IMR-90 (cell line): ENCODE results near the gene CORO1C. TPM values are rescaled to one million over a fixed set of nuclear protein-coding genes. Genes with fewer than 3 reads are reported as not detected.
A peak's percentile ranks its signal among the peaks of the same experiment; 100 is the strongest.

ENCODE experiments used
- ATAC-seq: fragments of 200-7000 bp; cut with Tn5 transposase; 2 replicates; pipeline ENCODE4 v1.9.1; 2020; ENCODE audit warnings: low read depth, mild to moderate bottlenecking, moderate library complexity
- BruUV-seq: library from RNA; stranded (reverse); fragments of 400-500 nt; replicated peaks from 2 replicates; lab custom pipeline; 2021; lab: Mats Ljungman, UMichigan
- CTCF ChIA-PET: fragments of 300-600 bp; formaldehyde crosslinking; extraction: SDS; loops from one replicate; lab custom pipeline; 2021; ENCODE audit warnings: antibody characterized with exemption; lab: Yijun Ruan, JAX
- POLR2A ChIA-PET: fragments of 300-600 bp; sonication (Branson Sonifier 250); formaldehyde crosslinking; loops from one replicate; lab custom pipeline; 2022; ENCODE audit warnings: antibody characterized with exemption; ENCODE audit not compliant: unreplicated experiment; lab: Charles Lee
- DNase-seq: peaks from one replicate; pipeline ENCODE4 v3.0.0; 2013
- H2AFZ ChIP-seq: replicated peaks from 2 replicates; pipeline ENCODE3; 2013; ENCODE audit warnings: low read length, mild to moderate bottlenecking; ENCODE audit not compliant: poor library complexity
- H2AK5ac ChIP-seq: 2 replicates; pipeline ENCODE4 v1.6.1; 2013; ENCODE audit warnings: low read depth, low read length, inconsistent platforms
- H2AK9ac ChIP-seq: replicated peaks from 2 replicates; pipeline ENCODE3; 2013; ENCODE audit warnings: mild to moderate bottlenecking, low read depth, low read length, moderate library complexity; ENCODE audit not compliant: poor library complexity
- H2BK120ac ChIP-seq: 2 replicates; pipeline ENCODE4 v1.6.1; 2013; ENCODE audit warnings: low read depth, low read length, inconsistent platforms
- H2BK15ac ChIP-seq: 3 replicates; pipeline ENCODE4 v1.6.1; 2013; ENCODE audit warnings: low read depth, low read length, inconsistent platforms
- H2BK20ac ChIP-seq: 2 replicates; pipeline ENCODE4 v1.6.1; 2013; ENCODE audit warnings: low read depth, mild to moderate bottlenecking, inconsistent platforms, low read length, moderate library complexity
- H2BK5ac ChIP-seq: 2 replicates; pipeline ENCODE4 v1.6.1; 2013; ENCODE audit warnings: mild to moderate bottlenecking, low read depth, low read length, inconsistent platforms; ENCODE audit not compliant: poor library complexity, severe bottlenecking
- H3K14ac ChIP-seq: replicated peaks from 2 replicates; pipeline ENCODE4 v1.6.1; 2013; ENCODE audit warnings: low read depth, low read length, inconsistent platforms
- H3K18ac ChIP-seq: 2 replicates; pipeline ENCODE4 v1.6.1; 2013; ENCODE audit warnings: low read depth, low read length, control low read depth
- H3K23ac ChIP-seq: 2 replicates; pipeline ENCODE4 v1.6.1; 2013; ENCODE audit warnings: low read depth, low read length, inconsistent platforms
- H3K27ac ChIP-seq: 2 replicates; pipeline ENCODE4 v1.5.1; 2013; ENCODE audit warnings: mild to moderate bottlenecking, control low read depth, low read length; ENCODE audit not compliant: insufficient read depth
- H3K27me3 ChIP-seq: 2 replicates; pipeline ENCODE4 v1.6.1; 2013; ENCODE audit warnings: low read length; ENCODE audit not compliant: control insufficient read depth, insufficient read depth
- H3K36me3 ChIP-seq: 2 replicates; pipeline ENCODE4 v1.6.1; 2013; ENCODE audit warnings: low read length, mixed read lengths; ENCODE audit not compliant: control insufficient read depth, insufficient read depth
- H3K4ac ChIP-seq: 2 replicates; pipeline ENCODE4 v1.6.1; 2013; ENCODE audit warnings: low read depth, low read length, inconsistent platforms
- H3K4me1 ChIP-seq: 2 replicates; pipeline ENCODE4 v1.6.1; 2013; ENCODE audit warnings: low read length, mixed read lengths; ENCODE audit not compliant: control insufficient read depth, insufficient read depth
- H3K4me2 ChIP-seq: 2 replicates; pipeline ENCODE4 v1.6.1; 2013; ENCODE audit warnings: low read depth, mild to moderate bottlenecking, control low read depth, low read length, moderate library complexity
- H3K4me3 ChIP-seq: 2 replicates; pipeline ENCODE4 v1.5.1; 2013; ENCODE audit warnings: low read depth, mild to moderate bottlenecking, control low read depth, low read length, moderate library complexity; ENCODE audit not compliant: insufficient read depth
- H3K56ac ChIP-seq: 2 replicates; pipeline ENCODE4 v1.6.1; 2013; ENCODE audit warnings: low read length, inconsistent platforms; ENCODE audit not compliant: insufficient read depth; ENCODE audit errors: extremely low read depth
- H3K79me1 ChIP-seq, 2 experiments: 2 replicates each; pipeline ENCODE4 v1.6.1; 2013; ENCODE audit warnings: low read length in 2 of 2, inconsistent platforms in 1 of 2, low read depth in 1 of 2
- H3K9ac ChIP-seq: 2 replicates; pipeline ENCODE4 v1.6.1; 2013; ENCODE audit warnings: low read depth, low read length, control low read depth
- H3K9me1 ChIP-seq: 2 replicates; pipeline ENCODE4 v1.6.1; 2013; ENCODE audit warnings: low read length, inconsistent platforms; ENCODE audit not compliant: insufficient read depth
- H3K9me3 ChIP-seq: 2 replicates; pipeline ENCODE4 v1.6.1; 2013; ENCODE audit warnings: low read length; ENCODE audit not compliant: control insufficient read depth, insufficient read depth
- H4K20me1 ChIP-seq: 2 replicates; pipeline ENCODE4 v1.6.1; 2013; ENCODE audit warnings: low read length, inconsistent platforms; ENCODE audit not compliant: insufficient read depth
- H4K5ac ChIP-seq: 2 replicates; pipeline ENCODE4 v1.6.1; 2013; ENCODE audit warnings: mild to moderate bottlenecking, low read depth, low read length, control low read depth
- H4K8ac ChIP-seq, 2 experiments: 2 replicates each; pipeline ENCODE4 v1.6.1; 2013; ENCODE audit warnings: low read depth in 2 of 2, low read length in 2 of 2, control low read depth in 1 of 2, inconsistent platforms in 1 of 2
- H4K91ac ChIP-seq: 2 replicates; pipeline ENCODE4 v1.6.1; 2013; ENCODE audit warnings: low read depth, low read length, inconsistent platforms; ENCODE audit not compliant: insufficient read depth
- BHLHE40 ChIP-seq: fragments of 150-350 bp; IDR thresholded peaks from 2 replicates; pipeline ENCODE4 v1.6.1; 2016; ENCODE audit warnings: mild to moderate bottlenecking, low read depth, low read length
- WGBS, 2 experiments: methylation state at CpG; one replicate each; pipeline versions ENCODE4 v1.1.5 to v1.1.7; 2013; ENCODE audit warnings: missing lambda C conversion rate in 2 of 2; ENCODE audit not compliant: insufficient read length in 1 of 2; ENCODE audit errors: extremely low coverage in 2 of 2; 5-methylcytosine and 5-hydroxymethylcytosine counted together
- dilution Hi-C: fragments of 300-500 bp; cut with HindIII; formaldehyde crosslinking; loops from one replicate; pipeline ENCODE4 v1.14.3; 2018; ENCODE audit warnings: low sequenced_read_pairs; ENCODE audit not compliant: unreplicated experiment
- in situ Hi-C: fragments of 300-500 bp; cut with MboI; formaldehyde crosslinking; loops from 3 replicates; pipeline ENCODE4 v1.14.3; 2019; ENCODE audit warnings: low sequenced_read_pairs, inconsistent platforms, mixed read lengths
- intact Hi-C: fragments of 100-400 bp; cut with micrococcal nuclease; formaldehyde crosslinking; loops from 2 replicates; pipeline ENCODE4 v1.10.0; 2022
- polyA plus RNA-seq, 3 experiments: library from polyadenylated mRNA; depleted of rRNA; stranded (reverse); fragments of >200 nt; gene quantifications; 2 replicates each; pipeline ENCODE4 v1.2.3, GENCODE V29; 2012; ENCODE audit warnings: low replicate concordance in 1 of 3
- total RNA-seq: library from RNA; depleted of rRNA; stranded (reverse); fragments of >200 nt; gene quantifications from 2 replicates; pipeline ENCODE4 v1.2.3, GENCODE V29; 2012
- TF ChIP-seq, protein P1 (sequence below): fragments of 150-350 bp; IDR thresholded peaks from 2 replicates; pipeline ENCODE4 v1.6.1; 2017; ENCODE audit warnings: mild to moderate bottlenecking, antibody characterized with exemption, low read length, low read depth

Gene CORO1C
- total and polyA plus RNA-seq, 2 of the 4 experiments (the other 2 are of a cell fraction): 675 to 1,100 TPM

DNA sequence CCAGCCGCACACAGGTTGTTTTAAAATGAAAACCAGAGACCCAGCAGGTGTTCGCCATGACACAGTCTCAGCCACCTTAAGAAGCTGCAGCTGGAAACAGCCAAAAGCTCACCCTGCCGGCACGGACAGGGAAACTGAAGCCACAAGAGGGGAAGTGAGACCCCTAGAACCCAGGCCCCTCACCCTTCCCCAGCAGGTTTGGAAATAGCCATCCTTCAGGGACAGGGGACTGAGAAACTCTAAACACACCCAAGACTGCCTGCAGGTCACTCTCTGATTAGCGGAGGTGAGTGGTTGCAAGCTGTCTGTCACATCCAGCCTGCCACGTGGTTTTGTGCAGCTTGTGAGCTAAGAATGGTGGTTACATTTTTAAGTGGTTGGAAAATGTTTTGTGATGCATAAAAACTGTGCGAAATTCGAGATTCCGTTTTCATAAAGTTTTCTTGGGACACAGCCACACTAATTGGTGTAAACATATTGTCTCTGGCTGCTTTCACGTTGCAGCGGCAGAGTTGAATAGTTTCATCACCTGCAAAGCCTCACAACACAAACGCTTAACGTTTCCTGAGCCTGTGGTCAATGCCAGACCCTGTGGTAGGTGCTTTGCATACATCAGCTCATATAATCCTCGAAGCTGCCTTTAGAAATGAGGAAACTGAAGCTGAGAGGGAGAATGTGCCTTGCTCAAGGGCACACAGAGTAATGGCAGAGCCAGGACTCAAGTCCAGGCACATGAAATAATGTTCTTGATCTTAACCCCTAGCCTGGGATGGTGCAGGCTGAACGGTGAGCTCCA is 95.9 kb downstream of the CORO1C start:
- H3K18ac ChIP-seq: no peak overlapping the region
- H4K8ac ChIP-seq: no peak overlapping the region
- peaks cover 7% of the 10 kb centered on the region for H3K9me1 ChIP-seq
- DNase-seq (peak; percentile 41), ATAC-seq (peak; percentile 3)
- H2BK120ac ChIP-seq: no peak overlapping the region
- dilution Hi-C loops: no loop called here
- no peak overlapping the region for H2BK20ac ChIP-seq
- CTCF ChIA-PET: interaction anchor here (0.6 to 1.1 kb wide), 3 partner anchors 17 to 502 kb away, joined by 3 to 5 read pairs (median 3); no protein-coding TSS in a partner anchor
- peak overlapping the region; percentile 66 for H2AK9ac ChIP-seq
- H3K4me2 ChIP-seq: no peak overlapping the region
- H3K23ac ChIP-seq: 0 out of 2 replicates have a peak overlapping the region, but pooled peaks have one; percentile 62
- no peak for TF ChIP-seq BHLHE40
- TF ChIP-seq, protein P1, sequence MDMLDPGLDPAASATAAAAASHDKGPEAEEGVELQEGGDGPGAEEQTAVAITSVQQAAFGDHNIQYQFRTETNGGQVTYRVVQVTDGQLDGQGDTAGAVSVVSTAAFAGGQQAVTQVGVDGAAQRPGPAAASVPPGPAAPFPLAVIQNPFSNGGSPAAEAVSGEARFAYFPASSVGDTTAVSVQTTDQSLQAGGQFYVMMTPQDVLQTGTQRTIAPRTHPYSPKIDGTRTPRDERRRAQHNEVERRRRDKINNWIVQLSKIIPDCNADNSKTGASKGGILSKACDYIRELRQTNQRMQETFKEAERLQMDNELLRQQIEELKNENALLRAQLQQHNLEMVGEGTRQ: 0 out of 2 replicates have a peak, but pooled peaks have one; percentile 13
- H2AK5ac ChIP-seq: no peak overlapping the region; the same call in 1 of the 2 replicates
- intact Hi-C loops: no loop called here
- no peaks in the 10 kb centered on the region for H3K36me3 ChIP-seq
- H2BK15ac ChIP-seq: no peak overlapping the region
- POLR2A ChIA-PET: no interaction called here
- no peaks in the 10 kb centered on the region for H3K9me3 ChIP-seq
- no peaks in the 10 kb centered on the region for H3K27me3 ChIP-seq
- peaks cover 17% of the 10 kb centered on the region for H4K20me1 ChIP-seq
- no TSS peak for BruUV-seq
- in situ Hi-C loops: loop anchor here (25.0 kb wide), 1 partner anchor 452 kb away; the partner anchor contains the start of genes ALKBH2 and UNG
- no peak overlapping the region for H3K9ac ChIP-seq
- 38% methylated on average over 4 of the region's 15 CpGs; no CpG with 5 or more reads in 1 of the 2 experiments for WGBS, 2 experiments
- no peak overlapping the region for H4K5ac ChIP-seq
- H4K91ac ChIP-seq: no peak overlapping the region
- no peak overlapping the region for H3K4me3 ChIP-seq
- peaks cover 0 to 16% of the 10 kb centered on the region in 2 experiments; a peak in 2 of 4 replicates for H3K79me1 ChIP-seq
- H3K4ac ChIP-seq: peak overlapping the region; percentile 39; the same call in 1 of the 2 replicates
- no peak overlapping the region for H2BK5ac ChIP-seq
- no peak overlapping the region for H3K27ac ChIP-seq
- no peak overlapping the region for H3K56ac ChIP-seq
- H3K14ac ChIP-seq: no peak overlapping the region
- peaks cover 17% of the 10 kb centered on the region for H3K4me1 ChIP-seq
- H2AFZ ChIP-seq: no peak overlapping the region
